Measurements from ENCODE around the gene TBC1D5. TPM values are rescaled to one million over a fixed set of nuclear protein-coding genes. Genes with fewer than 3 reads are reported as not detected.

The TBC1D5 gene
- total and polyA plus RNA-seq, 12 donors: 6.7 to 35.6 (median 30.5) TPM

GRCh38 chr3:17266846-17267245 is 475.6 kb downstream of the TBC1D5 start:
- H3K27ac ChIP-seq: no peak overlapping the region
- DNase-seq: no peak
- no peak for ATAC-seq
- H3K4me3 ChIP-seq: no peak overlapping the region
- TF ChIP-seq CTCF (IDR thresholded peaks at IDR 0.05): no peak
- H3K4me1 ChIP-seq: peaks cover 0 to 15% (median 0%) of the 10 kb centered on the region in 9 donors
- WGBS, 2 donors: 96 to 98% methylated on average over 5 of the region's 5 CpGs
- H3K36me3 ChIP-seq: no peaks in the 10 kb centered on the region
- no peaks in the 10 kb centered on the region for H3K27me3 ChIP-seq
- intact Hi-C loops (cut with DNase I): loop anchor here in 4 of 10 donors (5.0 to 10.0 kb wide), 4 partner anchors 130 to 578 kb away; no protein-coding TSS in a partner anchor
- no peaks in the 10 kb centered on the region for H3K9me3 ChIP-seq

- ATAC-seq (no peak), DNase-seq (no peak)
- H3K9me3 ChIP-seq: no peaks in the 10 kb centered on the region
- no peaks in the 10 kb centered on the region for H3K27me3 ChIP-seq
- H3K27ac ChIP-seq: no peak overlapping the region
- peaks cover 0 to 19% (median 0%) of the 10 kb centered on the region in 9 donors for H3K4me1 ChIP-seq
- 93 to 96% methylated on average over 3 of the region's 3 CpGs for WGBS, 2 donors
- TF ChIP-seq CTCF (IDR thresholded peaks at IDR 0.05): no peak
- H3K4me3 ChIP-seq: no peak overlapping the region
- no peaks in the 10 kb centered on the region for H3K36me3 ChIP-seq
- intact Hi-C loops (cut with DNase I): loop anchor here in 4 of 10 donors (2.0 to 10.0 kb wide), 4 partner anchors 151 to 583 kb away; no protein-coding TSS in a partner anchor
These were observed 480.6 kb downstream of the TBC1D5 start for GRCh38 chr3:17261627-17262369.

GRCh38 chr3:17260257-17260656 is 482.2 kb downstream of the TBC1D5 start:
- no peak for ATAC-seq
- intact Hi-C loops (cut with DNase I): loop anchor here in 4 of 10 donors (2.0 to 10.0 kb wide), 4 partner anchors 153 to 585 kb away; no protein-coding TSS in a partner anchor

GRCh38 chr3:17259685-17260084 is 482.7 kb downstream of the TBC1D5 start:
- no peaks in the 10 kb centered on the region for H3K27me3 ChIP-seq
- H3K4me3 ChIP-seq: no peak overlapping the region
- no peak overlapping the region for H3K27ac ChIP-seq
- ATAC-seq: no peak
- no peaks in the 10 kb centered on the region for H3K9me3 ChIP-seq
- DNase-seq: no peak
- intact Hi-C loops (cut with DNase I): loop anchor here (1.0 to 10.0 kb wide), 8 partner anchors 153 to 585 kb away; no protein-coding TSS in a partner anchor
- 73 to 77% methylated on average over 5 of the region's 5 CpGs for WGBS, 2 donors
- H3K4me1 ChIP-seq: peaks cover 0 to 10% (median 0%) of the 10 kb centered on the region in 9 donors
- no peak for TF ChIP-seq CTCF (IDR thresholded peaks at IDR 0.05)
- H3K36me3 ChIP-seq: no peaks in the 10 kb centered on the region

More at GRCh38 chr3:17260257-17260656, 482.2 kb downstream of the TBC1D5 start:
- no peaks in the 10 kb centered on the region for H3K9me3 ChIP-seq
- H3K27ac ChIP-seq: no peak overlapping the region
- H3K4me1 ChIP-seq: peaks cover 0 to 11% (median 0%) of the 10 kb centered on the region in 9 donors
- no peaks in the 10 kb centered on the region for H3K36me3 ChIP-seq
- H3K4me3 ChIP-seq: no peak overlapping the region
- DNase-seq: no peak
- no peak for TF ChIP-seq CTCF (IDR thresholded peaks at IDR 0.05)
- H3K27me3 ChIP-seq: no peaks in the 10 kb centered on the region
